OCI-LY1 (cell line): ENCODE data around the gene GOLPH3.

Experiments used
- CTCF ChIP-seq: fragments of 200-600 bp; sonication (generic), shearing (Covaris generic); IDR thresholded peaks from 2 replicates; pipeline ENCODE4 v1.5.1; 2017; ENCODE audit warnings: mild to moderate bottlenecking, antibody characterized with exemption, low read length, moderate library complexity, mixed read lengths
- EZH2 ChIP-seq: fragments of 200-600 bp; sonication (generic), shearing (Covaris generic); IDR thresholded peaks from 2 replicates; pipeline ENCODE4 v1.8.0; 2017; ENCODE audit warnings: borderline replicate concordance, mixed run types, mild to moderate bottlenecking, antibody characterized with exemption, low read length, moderate library complexity, mixed read lengths

GRCh38 chr5:32155211-32155610 is 18.9 kb downstream of the GOLPH3 start:
- no peak for TF ChIP-seq CTCF
- no peak for TF ChIP-seq EZH2
